ENCODE data around the gene PTPRK. TPM values are rescaled to one million over a fixed set of nuclear protein-coding genes. Genes with fewer than 3 reads are reported as not detected.
"Not testable (repeated sequence)": the region's sequence is repeated elsewhere in the genome, so short reads cannot be mapped to it uniquely, and the experiment has no call there.

Gene PTPRK
- total RNA-seq, 1 experiment from 2014 or later: 36.9 TPM

- DNase-seq: no peak
- Histone ChIP-seq H3K36me3 (replicated peaks; ENCODE audit: control insufficient read depth, insufficient read depth, low read length) (no peaks in the 10 kb centered on the region), H3K4me3 (ENCODE audit: insufficient read depth, low read depth, low read length) (no peak overlapping the region), H3K27me3 (ENCODE audit: control insufficient read depth, insufficient read depth, low read length) (no peaks in the 10 kb centered on the region)
Observed at GRCh38 chr6:127933137-127933536, 587.3 kb downstream of the PTPRK start.

GRCh38 chr6:127932708-127933107, 587.7 kb downstream of the PTPRK start:
- Histone ChIP-seq H3K27me3 (ENCODE audit: control insufficient read depth, insufficient read depth, low read length) (no peaks in the 10 kb centered on the region), H3K4me3 (ENCODE audit: insufficient read depth, low read depth, low read length) (no peak overlapping the region), H3K36me3 (replicated peaks; ENCODE audit: control insufficient read depth, insufficient read depth, low read length) (no peaks in the 10 kb centered on the region)
- no peak for DNase-seq

- not testable (repeated sequence) for H3K27me3 ChIP-seq (ENCODE audit: control insufficient read depth, insufficient read depth, low read length); H3K4me3 ChIP-seq (ENCODE audit: insufficient read depth, low read depth, low read length); H3K36me3 ChIP-seq (replicated peaks; ENCODE audit: control insufficient read depth, insufficient read depth, low read length); DNase-seq
Observed at GRCh38 chr6:127926441-127926840, 594.0 kb downstream of the PTPRK start.

- no peaks in the 10 kb centered on the region for H3K27me3 ChIP-seq (ENCODE audit: control insufficient read depth, insufficient read depth, low read length)
- no peaks in the 10 kb centered on the region for H3K36me3 ChIP-seq (replicated peaks; ENCODE audit: control insufficient read depth, insufficient read depth, low read length)
- no peak for DNase-seq
- H3K4me3 ChIP-seq (ENCODE audit: insufficient read depth, low read depth, low read length): no peak overlapping the region
Observed at GRCh38 chr6:127924440-127924839, 596.0 kb downstream of the PTPRK start.

GRCh38 chr6:127924031-127924430, 596.4 kb downstream of the PTPRK start:
- Histone ChIP-seq H3K4me3 (ENCODE audit: insufficient read depth, low read depth, low read length) (no peak overlapping the region), H3K36me3 (replicated peaks; ENCODE audit: control insufficient read depth, insufficient read depth, low read length) (no peaks in the 10 kb centered on the region), H3K27me3 (ENCODE audit: control insufficient read depth, insufficient read depth, low read length) (no peaks in the 10 kb centered on the region)
- no peak for DNase-seq

- no peak for DNase-seq
- no peaks in the 10 kb centered on the region for H3K36me3 ChIP-seq (replicated peaks; ENCODE audit: control insufficient read depth, insufficient read depth, low read length)
- no peaks in the 10 kb centered on the region for H3K27me3 ChIP-seq (ENCODE audit: control insufficient read depth, insufficient read depth, low read length)
- H3K4me3 ChIP-seq (ENCODE audit: insufficient read depth, low read depth, low read length): no peak overlapping the region
Observed at GRCh38 chr6:127923135-127923534, 597.3 kb downstream of the PTPRK start.

- no peak overlapping the region for H3K4me3 ChIP-seq (ENCODE audit: insufficient read depth, low read depth, low read length)
- H3K36me3 ChIP-seq (replicated peaks; ENCODE audit: control insufficient read depth, insufficient read depth, low read length): no peaks in the 10 kb centered on the region
- H3K27me3 ChIP-seq (ENCODE audit: control insufficient read depth, insufficient read depth, low read length): no peaks in the 10 kb centered on the region
- DNase-seq: no peak
Observed at GRCh38 chr6:127921982-127922381, 598.4 kb downstream of the PTPRK start.

- H3K4me3 ChIP-seq (ENCODE audit: insufficient read depth, low read depth, low read length): no peak overlapping the region
- no peaks in the 10 kb centered on the region for H3K27me3 ChIP-seq (ENCODE audit: control insufficient read depth, insufficient read depth, low read length)
- DNase-seq: no peak
- no peaks in the 10 kb centered on the region for H3K36me3 ChIP-seq (replicated peaks; ENCODE audit: control insufficient read depth, insufficient read depth, low read length)
Observed at GRCh38 chr6:127920804-127921203, 599.6 kb downstream of the PTPRK start.
